ENCODE results near the gene CLDN22.

DNA sequence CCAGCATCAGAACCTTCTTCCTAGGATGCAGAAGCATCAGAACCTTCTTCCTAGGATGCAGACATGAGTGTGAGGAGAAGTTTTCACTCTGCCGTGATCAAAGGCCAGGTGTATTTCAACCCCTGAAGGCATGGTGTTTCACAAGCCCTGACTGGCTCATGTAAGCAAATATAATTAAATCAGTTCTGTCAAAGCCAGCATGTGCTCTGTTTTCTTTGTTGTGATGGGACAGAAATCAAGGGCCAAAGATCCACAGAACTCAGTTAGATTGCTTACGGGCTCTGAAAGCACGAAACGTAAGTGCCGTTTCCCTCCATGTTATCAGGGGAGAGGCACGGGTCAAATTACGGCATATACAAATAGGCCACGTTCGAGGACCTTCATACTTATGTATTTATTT, 34.1 kb upstream of the CLDN22 start:
- TF ChIP-seq, protein P1, sequence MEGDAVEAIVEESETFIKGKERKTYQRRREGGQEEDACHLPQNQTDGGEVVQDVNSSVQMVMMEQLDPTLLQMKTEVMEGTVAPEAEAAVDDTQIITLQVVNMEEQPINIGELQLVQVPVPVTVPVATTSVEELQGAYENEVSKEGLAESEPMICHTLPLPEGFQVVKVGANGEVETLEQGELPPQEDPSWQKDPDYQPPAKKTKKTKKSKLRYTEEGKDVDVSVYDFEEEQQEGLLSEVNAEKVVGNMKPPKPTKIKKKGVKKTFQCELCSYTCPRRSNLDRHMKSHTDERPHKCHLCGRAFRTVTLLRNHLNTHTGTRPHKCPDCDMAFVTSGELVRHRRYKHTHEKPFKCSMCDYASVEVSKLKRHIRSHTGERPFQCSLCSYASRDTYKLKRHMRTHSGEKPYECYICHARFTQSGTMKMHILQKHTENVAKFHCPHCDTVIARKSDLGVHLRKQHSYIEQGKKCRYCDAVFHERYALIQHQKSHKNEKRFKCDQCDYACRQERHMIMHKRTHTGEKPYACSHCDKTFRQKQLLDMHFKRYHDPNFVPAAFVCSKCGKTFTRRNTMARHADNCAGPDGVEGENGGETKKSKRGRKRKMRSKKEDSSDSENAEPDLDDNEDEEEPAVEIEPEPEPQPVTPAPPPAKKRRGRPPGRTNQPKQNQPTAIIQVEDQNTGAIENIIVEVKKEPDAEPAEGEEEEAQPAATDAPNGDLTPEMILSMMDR (conservative IDR thresholded peaks at IDR 0.05), result no peak
- TF ChIP-seq ZFX (IDR thresholded peaks at IDR 0.05), result no peak

Data from C4-2B (cell line).